Eye (tissue), 1 donor: ENCODE measurements around the gene ZMYND15.
"Not testable (repeated sequence)": the region's sequence is repeated elsewhere in the genome, so short reads cannot be mapped to it uniquely, and the experiment has no call there.

ENCODE experiments used
- DNase-seq: peaks from one replicate; pipeline ENCODE4 v3.0.0-alpha.2; 2015

The ZMYND15 gene

GRCh38 chr17:4739122-4740024 is at the start of gene ZMYND15, which contains the start of gene CXCL16:
Gene ZMYND15 (plus strand): TSS chr17:4739833. CDS start chr17:4740549, 716 bp downstream.
Gene CXCL16 (minus strand): TSS chr17:4739928. CDS start chr17:4739339, 589 bp downstream.
- peak; percentile 73 for DNase-seq

GRCh38 chr17:4689872-4690271 is 49.8 kb upstream of the ZMYND15 start:
- DNase-seq: not testable (repeated sequence)

GRCh38 chr17:4690745-4691144 is 48.9 kb upstream of the ZMYND15 start:
- DNase-seq: no peak

GRCh38 chr17:4691686-4692085 is 47.9 kb upstream of the ZMYND15 start:
- no peak for DNase-seq

- no peak for DNase-seq
These were observed 46.2 kb upstream of the ZMYND15 start for GRCh38 chr17:4693416-4693815.

- no peak for DNase-seq
These were observed 43.2 kb upstream of the ZMYND15 start for GRCh38 chr17:4696437-4696805.

GRCh38 chr17:4699401-4700056 is 40.1 kb upstream of the ZMYND15 start:
- DNase-seq: not testable (repeated sequence)

GRCh38 chr17:4701116-4701515 is 38.5 kb upstream of the ZMYND15 start:
- DNase-seq: no peak

- peak; percentile 3 for DNase-seq
These were observed 36.3 kb upstream of the ZMYND15 start for GRCh38 chr17:4703330-4703691.

GRCh38 chr17:4704574-4704907 is 35.1 kb upstream of the ZMYND15 start:
- peak; percentile 12 for DNase-seq

GRCh38 chr17:4704991-4705390 is 34.6 kb upstream of the ZMYND15 start:
- DNase-seq: peak; percentile 4

GRCh38 chr17:4706121-4706520 is 33.5 kb upstream of the ZMYND15 start:
- no peak for DNase-seq

GRCh38 chr17:4708436-4708835 is 31.2 kb upstream of the ZMYND15 start:
- DNase-seq: peak; percentile 10

- peak; percentile 99 for DNase-seq
These were observed 29.6 kb upstream of the ZMYND15 start, which contains the start of gene ARRB2 for GRCh38 chr17:4709794-4710692. Gene ARRB2 (plus strand): TSS chr17:4710632. CDS start chr17:4710722, 90 bp downstream.

- DNase-seq: peak; percentile 68
These were observed 28.7 kb upstream of the ZMYND15 start for GRCh38 chr17:4710693-4711634.

GRCh38 chr17:4711661-4712181 is 27.9 kb upstream of the ZMYND15 start:
- DNase-seq: no peak

GRCh38 chr17:4712526-4712925 is 27.1 kb upstream of the ZMYND15 start:
- no peak for DNase-seq

- not testable (repeated sequence) for DNase-seq
These were observed 25.1 kb upstream of the ZMYND15 start for GRCh38 chr17:4714340-4715062.

GRCh38 chr17:4715063-4715744 is 24.4 kb upstream of the ZMYND15 start:
- DNase-seq: peak; percentile 12

GRCh38 chr17:4716081-4716480 is 23.6 kb upstream of the ZMYND15 start:
- no peak for DNase-seq
